ENCODE data around the gene UGT1A7.

- TF ChIP-seq CTCF (IDR thresholded peaks at IDR 0.05) (no peak), POLR2AphosphoS5 (IDR thresholded peaks at IDR 0.05) (no peak), EP300 (IDR thresholded peaks at IDR 0.05) (no peak)
These were observed 31.0 kb downstream of the UGT1A7 start, which contains the start of gene UGT1A5 for GRCh38 chr2:233712611-233713261.
